Keratinocyte (primary cell): ENCODE measurements around the gene TMEM191C. TPM values are rescaled to one million over a fixed set of nuclear protein-coding genes. Genes with fewer than 3 reads are reported as not detected.

ENCODE experiments used
- DNase-seq: peaks from one replicate; pipeline ENCODE4 v3.0.0-alpha.2; 2011; ENCODE audit warnings: low read depth, missing footprints, low spot score
- FAIRE-seq: peaks from 2 replicates; lab custom pipeline; 2011; peaks lifted over from hg19 to GRCh38; lab: Jason Lieb, UNC
- H2AFZ ChIP-seq: 2 replicates; pipeline ENCODE4 v1.6.0; 2012; ENCODE audit warnings: low read length, control low read depth, inconsistent platforms; ENCODE audit not compliant: control insufficient read depth
- H3K27ac ChIP-seq: 2 replicates; pipeline ENCODE4 v1.5.1; 2011; ENCODE audit warnings: low read length; ENCODE audit not compliant: control insufficient read depth, insufficient read depth
- H3K27me3 ChIP-seq: 3 replicates; pipeline ENCODE4 v1.6.0; 2011; ENCODE audit warnings: low read length; ENCODE audit not compliant: control insufficient read depth, insufficient read depth; ENCODE audit errors: extremely low read depth
- H3K36me3 ChIP-seq, 2 experiments: 2 replicates in 1 of 2; 3 replicates in 1 of 2; pipeline ENCODE4 v1.5.1; 2011; ENCODE audit warnings: low read length in 2 of 2, mild to moderate bottlenecking in 1 of 2; ENCODE audit not compliant: control insufficient read depth in 2 of 2, insufficient read depth in 2 of 2; ENCODE audit errors: extremely low read depth in 1 of 2
- H3K4me1 ChIP-seq: 3 replicates; pipeline ENCODE4 v1.5.1; 2011; ENCODE audit warnings: low read length; ENCODE audit not compliant: control insufficient read depth, insufficient read depth; ENCODE audit errors: extremely low read depth
- H3K4me2 ChIP-seq: 3 replicates; pipeline ENCODE4 v1.6.0; 2011; ENCODE audit warnings: low read depth, low read length; ENCODE audit not compliant: control insufficient read depth, insufficient read depth; ENCODE audit errors: extremely low read depth
- H3K4me3 ChIP-seq, 3 experiments: fragments of 200-600 bp in 1 of 3; sonication (generic) in 1 of 3; 2 replicates in 2 of 3; 3 replicates in 1 of 3; pipeline ENCODE4 v1.5.1; 2011 to 2016; ENCODE audit warnings: low read length in 3 of 3, mild to moderate bottlenecking in 3 of 3, control low read depth in 2 of 3, inconsistent platforms in 1 of 3, low read depth in 1 of 3, mixed read lengths in 1 of 3, mixed run types in 1 of 3, moderate library complexity in 1 of 3; ENCODE audit not compliant: control insufficient read depth in 2 of 3, insufficient read depth in 2 of 3; ENCODE audit errors: extremely low read depth in 1 of 3
- H3K79me2 ChIP-seq: 2 replicates; pipeline ENCODE4 v1.6.0; 2012; ENCODE audit warnings: low read length; ENCODE audit not compliant: control insufficient read depth, insufficient read depth
- H3K9ac ChIP-seq: 3 replicates; pipeline ENCODE4 v1.6.0; 2011; ENCODE audit warnings: low read length; ENCODE audit not compliant: control insufficient read depth, insufficient read depth; ENCODE audit errors: extremely low read depth
- H3K9me1 ChIP-seq: 3 replicates; pipeline ENCODE4 v1.6.0; 2011; ENCODE audit warnings: low read length; ENCODE audit not compliant: control insufficient read depth, insufficient read depth; ENCODE audit errors: extremely low read depth
- H3K9me3 ChIP-seq: 2 replicates; pipeline ENCODE4 v1.5.1; 2012; ENCODE audit warnings: low read depth, low read length; ENCODE audit not compliant: control insufficient read depth
- H4K20me1 ChIP-seq: 3 replicates; pipeline ENCODE4 v1.6.0; 2011; ENCODE audit warnings: low read length; ENCODE audit not compliant: control insufficient read depth, insufficient read depth; ENCODE audit errors: extremely low read depth
- CTCF ChIP-seq, 3 experiments: IDR thresholded peaks in 1 of 3; conservative IDR thresholded peaks in 1 of 3; optimal IDR thresholded peaks in 1 of 3; 2 replicates in 2 of 3; 3 replicates in 1 of 3; pipeline versions ENCODE3 to v1.5.1; 2011; ENCODE audit warnings: low read length in 3 of 3, mild to moderate bottlenecking in 3 of 3, moderate library complexity in 2 of 3, control low read depth in 1 of 3, inconsistent platforms in 1 of 3; ENCODE audit not compliant: insufficient read depth in 2 of 3; ENCODE audit errors: extremely low read depth in 1 of 3
- EZH2 ChIP-seq: IDR thresholded peaks from one replicate; pipeline ENCODE4 v1.6.1; 2012; ENCODE audit warnings: inconsistent platforms, mild to moderate bottlenecking, low read length, moderate library complexity
- dilution Hi-C: fragments of 300-500 bp; cut with MboI; formaldehyde crosslinking; loops from one replicate; pipeline ENCODE4 v1.7.0; 2020; ENCODE audit warnings: low sequenced_read_pairs; ENCODE audit not compliant: extremely low pct_ligation_motif_present
- polyA plus RNA-seq, 5 experiments: library from polyadenylated mRNA; depleted of rRNA in 3 of 5; stranded (reverse) in 3 of 5; stranded (forward) in 1 of 5; unstranded in 1 of 5; fragments of >200 nt; gene quantifications; 1 replicate in 1 of 5; 2 replicates in 3 of 5; 3 replicates in 1 of 5; pipeline versions ENCODE4 v1.2.1 to v1.2.3, GENCODE V29; 2011 to 2012; ENCODE audit warnings: missing spikeins in 2 of 5, low read depth in 1 of 5, low replicate concordance in 1 of 5

The TMEM191C gene
- polyA plus RNA-seq, 1 donor (not counting 4 experiments of a cell fraction or from before 2014, with no cell fraction given), result 0.31 TPM

DNA sequence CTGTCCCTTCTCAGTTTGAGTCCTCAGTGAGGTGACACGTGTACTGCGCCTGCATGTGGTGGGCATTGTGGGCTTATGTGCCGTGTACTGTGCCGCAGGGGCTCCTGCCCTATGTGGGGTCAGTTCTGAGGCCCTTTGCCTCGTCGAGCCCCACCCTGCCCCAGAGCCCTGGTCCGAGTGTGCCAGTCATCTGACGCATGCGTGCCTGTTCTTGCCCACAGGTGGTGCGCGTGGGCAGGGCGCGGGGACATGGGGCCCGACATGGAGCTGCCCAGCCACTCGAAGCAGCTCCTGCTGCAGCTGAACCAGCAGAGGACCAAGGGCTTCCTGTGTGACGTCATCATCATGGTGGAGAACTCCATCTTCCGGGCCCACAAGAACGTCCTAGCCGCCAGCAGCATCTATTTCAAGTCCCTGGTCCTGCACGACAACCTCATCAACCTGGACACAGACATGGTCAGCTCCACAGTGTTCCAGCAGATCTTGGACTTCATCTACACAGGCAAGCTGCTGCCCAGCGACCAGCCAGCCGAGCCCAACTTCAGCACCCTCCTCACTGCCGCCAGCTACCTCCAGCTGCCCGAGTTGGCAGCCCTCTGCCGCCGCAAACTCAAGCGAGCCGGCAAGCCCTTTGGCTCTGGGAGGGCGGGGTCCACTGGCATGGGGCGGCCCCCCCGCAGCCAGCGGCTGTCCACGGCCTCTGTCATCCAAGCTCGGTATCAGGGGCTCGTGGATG lies 22.3 kb upstream of the TMEM191C start:
- dilution Hi-C loops, result no loop called here

DNA sequence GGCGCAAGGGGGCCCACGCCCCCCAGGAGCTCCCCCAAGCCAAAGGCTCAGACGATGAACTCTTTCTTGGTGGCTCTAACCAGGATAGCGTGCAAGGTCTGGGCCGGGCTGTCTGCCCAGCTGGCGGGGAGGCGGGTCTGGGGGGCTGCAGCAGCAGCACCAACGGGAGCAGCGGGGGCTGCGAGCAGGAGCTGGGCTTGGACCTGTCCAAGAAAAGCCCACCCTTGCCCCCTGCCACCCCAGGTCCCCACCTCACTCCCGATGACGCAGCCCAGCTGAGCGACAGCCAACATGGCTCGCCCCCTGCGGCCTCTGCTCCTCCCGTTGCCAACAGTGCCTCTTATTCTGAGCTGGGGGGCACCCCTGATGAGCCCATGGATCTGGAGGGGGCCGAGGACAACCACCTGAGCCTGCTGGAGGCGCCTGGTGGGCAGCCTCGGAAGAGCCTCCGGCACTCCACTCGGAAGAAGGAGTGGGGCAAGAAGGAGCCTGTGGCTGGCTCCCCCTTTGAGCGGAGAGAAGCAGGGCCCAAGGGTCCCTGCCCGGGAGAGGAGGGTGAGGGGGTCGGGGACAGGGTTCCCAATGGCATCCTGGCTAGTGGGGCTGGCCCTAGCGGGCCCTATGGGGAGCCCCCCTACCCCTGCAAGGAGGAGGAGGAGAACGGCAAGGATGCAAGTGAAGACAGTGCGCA lies 21.6 kb upstream of the TMEM191C start:
- Histone ChIP-seq H3K4me1 (no peaks in the 10 kb centered on the region), H2AFZ (no peak overlapping the region), H3K4me3 (no peak overlapping the region), H3K27ac (no peak overlapping the region), H3K9me3 (no peaks in the 10 kb centered on the region), H3K36me3 (peaks cover 12 to 21% of the 10 kb centered on the region in 2 experiments), H3K79me2 (no peaks in the 10 kb centered on the region), H3K9ac (no peak overlapping the region), H3K9me1 (no peaks in the 10 kb centered on the region), H3K27me3 (no peaks in the 10 kb centered on the region), H3K4me2 (no peak overlapping the region), H4K20me1 (peaks cover 8% of the 10 kb centered on the region)
- TF ChIP-seq EZH2 (no peak), CTCF (optimal IDR thresholded peaks at IDR 0.05 in 1 of 3, IDR thresholded peaks at IDR 0.05 in 1 of 3, conservative IDR thresholded peaks at IDR 0.05 in 1 of 3; ENCODE audit: extremely low read depth in 1 of 3, insufficient read depth in 2 of 3, low read length in 3 of 3) (no peak)
- no peak for DNase-seq
- dilution Hi-C loops, result no loop called here
- FAIRE-seq, result no peak

More for the DNA sequence above, 22.3 kb upstream of the TMEM191C start:
- no peaks in the 10 kb centered on the region for H3K9me1 ChIP-seq
- no peaks in the 10 kb centered on the region for H3K4me1 ChIP-seq
- no peak for DNase-seq
- H3K36me3 ChIP-seq, result peaks cover 12 to 21% of the 10 kb centered on the region in 2 experiments
- H3K27ac ChIP-seq, result no peak overlapping the region
- H3K27me3 ChIP-seq, result no peaks in the 10 kb centered on the region
- no peak overlapping the region for H3K4me2 ChIP-seq
- H3K4me3 ChIP-seq, result no peak overlapping the region
- H3K79me2 ChIP-seq, result no peaks in the 10 kb centered on the region
- H2AFZ ChIP-seq, result no peak overlapping the region
- no peak overlapping the region for H3K9ac ChIP-seq
- TF ChIP-seq CTCF (optimal IDR thresholded peaks at IDR 0.05 in 1 of 3, IDR thresholded peaks at IDR 0.05 in 1 of 3, conservative IDR thresholded peaks at IDR 0.05 in 1 of 3; ENCODE audit: extremely low read depth in 1 of 3, insufficient read depth in 2 of 3, low read length in 3 of 3) (no peak), EZH2 (no peak)
- H4K20me1 ChIP-seq, result peaks cover 8% of the 10 kb centered on the region
- no peak for FAIRE-seq
- H3K9me3 ChIP-seq, result no peaks in the 10 kb centered on the region
